ENCODE results near the gene CPED1. TPM values are rescaled to one million over a fixed set of nuclear protein-coding genes. Genes with fewer than 3 reads are reported as not detected.
"Not testable (repeated sequence)": the region's sequence is repeated elsewhere in the genome, so short reads cannot be mapped to it uniquely, and the experiment has no call there.

CPED1 gene
- total RNA-seq, 2 donors from 2014 or later, result not detected

DNA sequence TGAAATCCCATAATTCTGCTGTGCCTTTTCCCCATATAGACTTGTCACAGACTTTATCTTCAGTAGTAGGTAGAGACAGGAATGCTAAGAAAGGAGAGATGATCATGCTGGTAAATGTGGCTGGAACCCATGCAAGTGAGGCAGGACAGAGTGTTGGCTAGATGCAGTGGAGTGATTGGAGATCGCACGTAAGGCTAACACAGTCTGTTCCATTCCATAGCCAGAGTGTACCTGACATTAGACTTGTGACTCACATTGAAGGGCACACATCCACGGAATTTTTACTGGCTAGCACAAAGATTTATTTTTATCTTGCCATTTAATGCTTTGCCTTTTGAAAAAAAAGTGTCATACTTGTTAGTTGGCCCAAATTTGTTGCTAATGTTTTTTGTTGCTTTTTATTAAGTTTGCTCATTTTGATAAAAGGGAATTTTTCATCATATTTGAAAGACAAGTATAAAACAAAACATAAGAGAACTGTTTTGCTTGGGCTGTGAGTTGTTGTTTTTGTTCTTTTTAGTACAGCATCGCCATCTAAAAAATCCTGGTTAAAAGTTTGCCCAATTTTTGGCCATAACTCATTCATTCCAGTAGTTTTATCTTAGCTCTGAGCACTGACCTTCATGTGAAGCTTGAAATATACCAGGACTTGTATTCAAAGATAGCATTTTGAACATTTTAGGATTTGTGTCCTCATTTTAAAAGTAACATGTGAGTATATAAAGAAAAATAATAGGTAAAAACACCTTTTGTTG, 81.0 kb downstream of the CPED1 start:
- no peaks in the 10 kb centered on the region for H3K9me3 Mint-ChIP-seq
- no peak overlapping the region for H3K27ac Mint-ChIP-seq
- H3K27me3 Mint-ChIP-seq (ENCODE audit: low read depth), result peaks cover 24% of the 10 kb centered on the region
- no peak overlapping the region for H3K4me3 Mint-ChIP-seq
- no peaks in the 10 kb centered on the region for H3K36me3 Mint-ChIP-seq (ENCODE audit: insufficient read depth in 2 of 2)
- H3K4me1 Mint-ChIP-seq (ENCODE audit: low read depth), result no peaks in the 10 kb centered on the region
- ATAC-seq (replicated peaks in 1 of 2) (no peak), DNase-seq (no peak)

DNA sequence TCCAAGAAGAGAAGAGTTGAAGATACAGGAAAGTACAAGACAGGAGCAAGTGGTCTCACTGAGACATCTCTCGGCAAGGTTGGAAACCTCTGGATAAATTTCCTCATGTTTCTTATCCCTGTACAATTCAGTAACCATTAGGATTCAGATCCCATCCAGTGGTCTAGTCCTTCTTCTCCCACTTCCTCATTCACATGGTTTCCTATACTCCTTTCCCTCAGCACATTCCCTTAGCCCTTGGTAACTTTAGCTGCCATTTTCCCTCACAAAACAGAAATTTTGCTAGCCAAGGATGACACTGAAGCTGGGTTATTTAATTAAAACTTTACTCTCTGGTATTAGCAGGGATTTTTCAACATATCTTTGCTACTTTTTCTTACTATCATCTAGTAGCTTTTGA, 82.6 kb downstream of the CPED1 start:
- H3K9me3 Mint-ChIP-seq, result no peaks in the 10 kb centered on the region
- no peak overlapping the region for H3K27ac Mint-ChIP-seq

DNA sequence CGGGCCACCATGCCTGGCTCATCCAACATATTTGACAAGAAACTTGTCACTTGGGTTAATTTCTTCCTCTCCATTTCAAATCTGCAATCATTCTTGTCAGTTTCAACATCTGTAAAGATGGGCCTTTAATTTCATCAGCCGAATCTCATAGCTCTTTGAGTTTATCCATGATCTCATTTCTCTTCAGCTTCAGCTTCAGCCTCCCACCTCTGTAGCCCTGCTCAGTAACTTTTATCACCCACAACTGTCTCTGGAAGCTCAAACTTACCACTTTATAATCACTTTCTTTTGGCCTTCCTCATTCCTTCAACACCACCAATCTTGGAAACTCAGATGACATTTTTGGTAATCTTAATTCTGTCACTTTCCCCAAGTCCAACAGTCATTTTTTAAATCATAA, 83.2 kb downstream of the CPED1 start:
- ATAC-seq (replicated peaks in 1 of 2), result no peak
- Mint-ChIP-seq H3K9me3 (no peaks in the 10 kb centered on the region), H3K27me3 (ENCODE audit: low read depth) (peaks cover 26% of the 10 kb centered on the region), H3K36me3 (ENCODE audit: insufficient read depth in 2 of 2) (no peaks in the 10 kb centered on the region), H3K4me3 (no peak overlapping the region), H3K4me1 (ENCODE audit: low read depth) (peaks cover 4% of the 10 kb centered on the region), H3K27ac (no peak overlapping the region)
- DNase-seq, result no peak

More for the DNA sequence above, 82.6 kb downstream of the CPED1 start:
- no peak for DNase-seq
- Mint-ChIP-seq H3K36me3 (ENCODE audit: insufficient read depth in 2 of 2) (no peaks in the 10 kb centered on the region), H3K4me1 (ENCODE audit: low read depth) (no peaks in the 10 kb centered on the region), H3K27me3 (ENCODE audit: low read depth) (peaks cover 21% of the 10 kb centered on the region), H3K4me3 (no peak overlapping the region)
- ATAC-seq (replicated peaks in 1 of 2), result no peak

GRCh38 chr7:121072826-121073225, 84.3 kb downstream of the CPED1 start:
- Mint-ChIP-seq H3K27ac (no peak overlapping the region), H3K27me3 (ENCODE audit: low read depth) (peaks cover 31% of the 10 kb centered on the region), H3K4me1 (ENCODE audit: low read depth) (peaks cover 9% of the 10 kb centered on the region), H3K4me3 (no peak overlapping the region), H3K9me3 (no peaks in the 10 kb centered on the region), H3K36me3 (ENCODE audit: insufficient read depth in 2 of 2) (no peaks in the 10 kb centered on the region)
- ATAC-seq (replicated peaks in 1 of 2) (no peak), DNase-seq (no peak)

DNA sequence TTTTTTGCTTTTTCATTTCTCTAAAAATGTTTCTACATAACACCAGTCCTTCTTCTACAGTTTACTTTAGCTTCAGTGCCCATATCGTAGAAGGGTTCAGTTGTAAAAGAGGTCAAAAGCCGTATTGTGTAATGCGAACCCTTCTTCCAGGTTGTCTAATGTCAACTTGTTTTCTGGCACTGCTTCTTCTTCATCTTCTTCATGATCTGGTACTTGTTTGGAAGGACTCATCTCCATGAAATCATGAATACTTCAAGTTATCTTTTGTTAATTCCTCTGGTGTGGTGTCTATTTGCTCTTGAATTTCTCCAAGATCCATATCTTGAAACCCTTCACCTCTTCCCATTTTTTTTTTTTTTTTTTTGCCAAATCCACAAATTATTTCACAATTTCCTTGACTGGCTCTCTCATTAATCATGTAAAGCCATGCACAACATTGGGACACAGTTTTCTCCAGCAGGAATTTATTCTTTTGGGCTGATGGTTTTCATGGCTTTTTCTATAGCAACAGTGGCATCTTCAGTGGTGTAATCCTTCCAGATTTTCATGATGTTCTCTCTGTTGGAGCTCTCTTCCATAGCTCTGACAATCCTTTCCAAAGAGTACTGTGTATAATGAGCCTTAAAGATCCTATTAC, 85.1 kb downstream of the CPED1 start:
- no peaks in the 10 kb centered on the region for H3K36me3 Mint-ChIP-seq (ENCODE audit: insufficient read depth in 2 of 2)
- no peaks in the 10 kb centered on the region for H3K9me3 Mint-ChIP-seq
- H3K27ac Mint-ChIP-seq, result no peak overlapping the region
- ATAC-seq (replicated peaks in 1 of 2) (no peak), DNase-seq (no peak)
- H3K4me1 Mint-ChIP-seq (ENCODE audit: low read depth), result peaks cover 9% of the 10 kb centered on the region
- no peak overlapping the region for H3K4me3 Mint-ChIP-seq
- peaks cover 31% of the 10 kb centered on the region for H3K27me3 Mint-ChIP-seq (ENCODE audit: low read depth)

DNA sequence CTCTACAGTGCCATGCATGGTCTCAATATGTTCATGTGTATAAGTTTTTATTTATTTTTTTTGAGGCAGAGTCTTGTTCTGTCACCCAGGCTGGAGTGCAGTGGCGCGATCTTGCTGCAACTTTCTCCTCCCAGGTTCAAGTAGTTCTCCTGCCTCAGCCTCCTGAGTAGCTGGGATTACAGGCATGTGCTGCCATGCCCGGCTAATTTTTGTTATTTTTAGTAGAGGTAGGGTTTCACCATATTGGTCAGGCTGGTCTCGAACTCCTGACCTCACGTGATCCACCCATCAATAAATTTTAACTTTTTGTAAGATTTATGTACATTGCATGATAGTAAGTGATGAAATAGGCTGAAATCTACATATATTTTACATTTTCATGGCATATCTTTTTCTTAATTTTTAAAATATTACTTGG, 86.9 kb downstream of the CPED1 start:
- not testable (repeated sequence) for H3K27ac Mint-ChIP-seq; DNase-seq; ATAC-seq (replicated peaks in 1 of 2); H3K36me3 Mint-ChIP-seq (ENCODE audit: insufficient read depth in 2 of 2); H3K4me3 Mint-ChIP-seq; H3K9me3 Mint-ChIP-seq; H3K4me1 Mint-ChIP-seq (ENCODE audit: low read depth)
- H3K27me3 Mint-ChIP-seq (ENCODE audit: low read depth), result peaks cover 23% of the 10 kb centered on the region

GRCh38 chr7:121075952-121076349, 87.4 kb downstream of the CPED1 start:
- Mint-ChIP-seq H3K9me3 (no peaks in the 10 kb centered on the region), H3K27me3 (ENCODE audit: low read depth) (peaks cover 18% of the 10 kb centered on the region), H3K27ac (no peak overlapping the region), H3K4me1 (ENCODE audit: low read depth) (peaks cover 9% of the 10 kb centered on the region), H3K4me3 (no peak overlapping the region), H3K36me3 (ENCODE audit: insufficient read depth in 2 of 2) (no peaks in the 10 kb centered on the region)
- no peak for ATAC-seq (replicated peaks in 1 of 2)
- no peak for DNase-seq

DNA sequence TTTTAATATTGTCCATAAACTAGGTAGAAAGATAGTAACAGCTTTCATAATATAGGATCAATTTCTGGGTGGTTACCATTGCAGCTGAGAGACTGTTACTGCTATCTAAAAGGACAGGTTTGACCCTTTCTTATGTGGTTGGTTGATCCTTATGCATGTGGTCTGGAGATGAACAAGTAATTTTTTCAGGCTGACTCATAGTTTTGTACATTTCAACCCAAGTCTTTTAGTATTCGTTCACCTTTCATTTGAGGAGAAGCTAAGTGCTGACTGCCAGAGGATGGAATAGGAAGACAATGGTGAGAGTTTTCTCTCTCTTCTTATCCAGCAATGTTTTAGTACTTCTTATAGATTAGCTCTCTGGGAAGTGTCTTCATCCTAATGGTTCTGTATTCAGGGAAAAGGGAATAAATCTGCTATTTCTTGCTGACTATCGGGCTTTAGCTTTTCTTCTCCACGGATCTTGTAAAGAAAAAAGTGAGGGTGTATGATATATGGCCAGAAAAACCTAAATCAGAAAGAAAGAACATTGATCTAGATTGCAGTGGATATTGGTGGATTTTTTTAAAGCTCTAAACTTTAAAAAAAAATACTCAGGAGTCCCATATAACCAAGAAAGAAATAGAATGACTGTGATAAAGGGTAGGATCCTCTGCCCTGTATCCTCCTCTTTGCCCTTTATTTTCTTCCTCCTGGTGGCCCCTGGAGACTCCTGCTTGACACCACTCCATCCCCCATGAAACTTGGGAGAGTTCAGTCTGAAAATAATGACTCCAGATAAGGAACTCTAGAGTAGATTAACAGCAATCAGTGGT, 88.0 kb downstream of the CPED1 start:
- H3K36me3 Mint-ChIP-seq (ENCODE audit: insufficient read depth in 2 of 2), result no peaks in the 10 kb centered on the region
- peaks cover 9% of the 10 kb centered on the region for H3K4me1 Mint-ChIP-seq (ENCODE audit: low read depth)
- peaks cover 16% of the 10 kb centered on the region for H3K27me3 Mint-ChIP-seq (ENCODE audit: low read depth)
- no peak overlapping the region for H3K27ac Mint-ChIP-seq
- DNase-seq (no peak), ATAC-seq (replicated peaks in 1 of 2) (peak; percentile 40 to 49)
- H3K9me3 Mint-ChIP-seq, result no peaks in the 10 kb centered on the region
- H3K4me3 Mint-ChIP-seq, result no peak overlapping the region

DNA sequence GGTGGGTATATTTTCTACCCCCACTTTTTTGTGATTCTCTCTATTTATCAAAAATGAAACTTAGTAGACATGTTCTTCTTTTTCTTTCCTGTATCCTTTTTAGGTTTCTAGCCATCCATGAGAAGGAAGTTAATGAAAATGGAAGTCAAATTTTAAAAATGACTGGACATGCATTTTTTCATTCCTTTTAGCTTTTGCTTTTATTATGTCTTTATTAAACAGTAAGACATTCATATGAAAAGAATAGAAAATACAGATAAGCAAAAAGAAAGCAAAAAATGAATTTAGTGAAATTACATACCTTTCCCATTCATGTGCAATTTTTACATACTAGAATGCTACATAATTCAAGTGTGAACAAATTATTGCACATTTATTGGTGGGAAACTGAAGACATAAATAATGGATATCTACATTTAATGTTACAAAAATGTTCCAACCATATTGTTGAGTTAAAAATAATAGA, 88.7 kb downstream of the CPED1 start:
- Mint-ChIP-seq H3K9me3 (no peaks in the 10 kb centered on the region), H3K27ac (no peak overlapping the region), H3K4me1 (ENCODE audit: low read depth) (peaks cover 9% of the 10 kb centered on the region), H3K27me3 (ENCODE audit: low read depth) (peaks cover 12% of the 10 kb centered on the region), H3K4me3 (no peak overlapping the region), H3K36me3 (ENCODE audit: insufficient read depth in 2 of 2) (no peaks in the 10 kb centered on the region)
- no peak for DNase-seq
- ATAC-seq (replicated peaks in 1 of 2), result no peak

- H3K27ac Mint-ChIP-seq, result no peak overlapping the region
- no peak overlapping the region for H3K4me3 Mint-ChIP-seq
- no peaks in the 10 kb centered on the region for H3K9me3 Mint-ChIP-seq
- no peaks in the 10 kb centered on the region for H3K36me3 Mint-ChIP-seq (ENCODE audit: insufficient read depth in 2 of 2)
- ATAC-seq (replicated peaks in 1 of 2) (no peak), DNase-seq (no peak)
- H3K27me3 Mint-ChIP-seq (ENCODE audit: low read depth), result peaks cover 12% of the 10 kb centered on the region
- peaks cover 9% of the 10 kb centered on the region for H3K4me1 Mint-ChIP-seq (ENCODE audit: low read depth)
These were observed 90.3 kb downstream of the CPED1 start for GRCh38 chr7:121078701-121079227.

GRCh38 chr7:121079425-121080169, 91.1 kb downstream of the CPED1 start:
- ATAC-seq (replicated peaks in 1 of 2), result no peak
- H3K27ac Mint-ChIP-seq, result no peak overlapping the region

DNA sequence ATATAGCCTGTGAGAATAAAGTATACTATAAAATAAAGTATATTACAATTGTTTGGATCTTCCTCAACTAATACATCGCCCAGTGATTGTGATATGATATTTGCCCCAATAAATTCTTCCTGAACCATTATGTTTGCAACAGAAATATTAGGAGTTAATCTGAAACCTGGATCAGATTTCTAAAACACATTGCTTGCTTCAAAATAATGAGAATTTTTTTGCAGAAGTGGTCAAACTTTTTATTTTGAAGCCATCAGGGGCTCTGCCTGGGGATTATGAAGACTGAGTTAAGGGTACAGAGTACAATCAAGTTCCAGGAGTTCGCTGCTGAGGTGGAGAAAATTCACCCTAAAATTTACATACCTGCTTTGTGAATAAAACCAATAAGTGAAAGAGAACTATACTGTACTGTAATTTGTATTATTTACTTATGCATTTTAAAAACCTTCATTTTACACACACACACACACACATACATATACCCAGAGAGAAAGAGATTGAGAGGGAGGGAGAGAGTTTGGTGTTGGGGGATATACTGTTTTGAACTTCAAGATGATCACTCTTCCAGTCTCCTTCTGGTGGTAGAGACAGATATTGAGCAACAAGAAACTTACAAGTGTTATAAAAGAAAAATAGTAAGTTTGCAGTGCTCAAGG, 91.9 kb downstream of the CPED1 start:
- no peak overlapping the region for H3K27ac Mint-ChIP-seq
- no peak overlapping the region for H3K4me3 Mint-ChIP-seq
- no peaks in the 10 kb centered on the region for H3K36me3 Mint-ChIP-seq (ENCODE audit: insufficient read depth in 2 of 2)
- peaks cover 9% of the 10 kb centered on the region for H3K4me1 Mint-ChIP-seq (ENCODE audit: low read depth)
- H3K9me3 Mint-ChIP-seq, result no peaks in the 10 kb centered on the region
- DNase-seq (no peak), ATAC-seq (replicated peaks in 1 of 2) (no peak)
- peaks cover 12% of the 10 kb centered on the region for H3K27me3 Mint-ChIP-seq (ENCODE audit: low read depth)

More at GRCh38 chr7:121079425-121080169, 91.1 kb downstream of the CPED1 start:
- Mint-ChIP-seq H3K9me3 (no peaks in the 10 kb centered on the region), H3K4me1 (ENCODE audit: low read depth) (peaks cover 9% of the 10 kb centered on the region), H3K27me3 (ENCODE audit: low read depth) (peaks cover 12% of the 10 kb centered on the region), H3K36me3 (ENCODE audit: insufficient read depth in 2 of 2) (no peaks in the 10 kb centered on the region), H3K4me3 (no peak overlapping the region)
- DNase-seq, result no peak
